Epithelial cell of proximal tubule (primary cell): ENCODE measurements around the gene TEKT3. TPM values are rescaled to one million over a fixed set of nuclear protein-coding genes. Genes with fewer than 3 reads are reported as not detected.

Source experiments
- DNase-seq: peaks from one replicate; pipeline ENCODE4 v3.0.0-alpha.2; 2011; ENCODE audit warnings: low read depth
- H3K4me3 ChIP-seq: 2 replicates; pipeline ENCODE4 v1.5.1; 2011; ENCODE audit warnings: low read depth, mild to moderate bottlenecking, low read length
- total RNA-seq: library from RNA; depleted of rRNA; stranded (reverse); fragments of >200 nt; gene quantifications from 2 replicates; pipeline ENCODE4 v1.2.3, GENCODE V29; 2015
- TF ChIP-seq, protein P1 (sequence below): conservative IDR thresholded peaks from 2 replicates; pipeline ENCODE4 v1.5.1; 2012; ENCODE audit warnings: low read depth, mild to moderate bottlenecking, low read length

The TEKT3 gene
- total RNA-seq, 1 donor from 2014 or later = not detected

DNA sequence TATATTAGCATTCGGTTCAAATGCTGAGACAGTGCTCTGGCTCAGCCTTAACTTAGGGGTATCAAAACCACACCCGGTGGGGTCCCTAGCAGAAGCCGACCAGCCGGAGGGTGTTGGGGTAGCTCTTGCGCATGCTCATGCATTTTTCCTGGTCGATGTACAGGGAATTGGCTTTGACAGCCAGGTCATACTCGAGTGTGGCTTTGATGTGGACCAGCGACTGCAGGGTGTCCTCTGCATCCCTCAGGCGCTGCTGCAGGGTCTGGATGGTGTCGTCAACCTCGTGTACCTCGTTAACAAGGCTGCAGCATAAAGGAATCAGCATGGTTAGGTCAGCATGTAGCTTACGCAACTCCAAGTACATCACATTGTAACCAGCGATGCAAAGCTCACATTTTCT lies 37.5 kb downstream of the TEKT3 start:
- DNase-seq = no peak
- TF ChIP-seq, protein P1, sequence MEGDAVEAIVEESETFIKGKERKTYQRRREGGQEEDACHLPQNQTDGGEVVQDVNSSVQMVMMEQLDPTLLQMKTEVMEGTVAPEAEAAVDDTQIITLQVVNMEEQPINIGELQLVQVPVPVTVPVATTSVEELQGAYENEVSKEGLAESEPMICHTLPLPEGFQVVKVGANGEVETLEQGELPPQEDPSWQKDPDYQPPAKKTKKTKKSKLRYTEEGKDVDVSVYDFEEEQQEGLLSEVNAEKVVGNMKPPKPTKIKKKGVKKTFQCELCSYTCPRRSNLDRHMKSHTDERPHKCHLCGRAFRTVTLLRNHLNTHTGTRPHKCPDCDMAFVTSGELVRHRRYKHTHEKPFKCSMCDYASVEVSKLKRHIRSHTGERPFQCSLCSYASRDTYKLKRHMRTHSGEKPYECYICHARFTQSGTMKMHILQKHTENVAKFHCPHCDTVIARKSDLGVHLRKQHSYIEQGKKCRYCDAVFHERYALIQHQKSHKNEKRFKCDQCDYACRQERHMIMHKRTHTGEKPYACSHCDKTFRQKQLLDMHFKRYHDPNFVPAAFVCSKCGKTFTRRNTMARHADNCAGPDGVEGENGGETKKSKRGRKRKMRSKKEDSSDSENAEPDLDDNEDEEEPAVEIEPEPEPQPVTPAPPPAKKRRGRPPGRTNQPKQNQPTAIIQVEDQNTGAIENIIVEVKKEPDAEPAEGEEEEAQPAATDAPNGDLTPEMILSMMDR = no peak
- H3K4me3 ChIP-seq = no peak overlapping the region

DNA sequence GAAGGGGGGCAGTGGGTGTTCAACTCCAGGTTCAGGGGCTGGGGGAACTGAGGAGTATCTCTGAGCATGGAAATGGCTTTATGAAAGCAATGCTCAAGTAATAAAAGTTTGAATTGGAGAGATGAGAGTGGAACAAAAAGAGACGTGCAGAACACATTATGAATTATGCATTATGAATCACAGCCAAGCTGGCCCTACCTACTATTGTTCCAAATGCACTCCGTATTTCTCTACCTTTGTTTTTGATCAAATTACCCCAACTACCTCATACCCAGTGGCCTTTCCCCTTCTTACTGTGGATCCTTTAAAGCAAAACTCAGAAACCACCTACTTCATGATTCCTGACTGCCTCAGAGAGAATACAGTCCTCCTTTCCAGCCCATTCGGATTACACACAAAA lies 38.1 kb downstream of the TEKT3 start:
- TF ChIP-seq, protein P1 = no peak
- DNase-seq = no peak
- no peak overlapping the region for H3K4me3 ChIP-seq

DNA sequence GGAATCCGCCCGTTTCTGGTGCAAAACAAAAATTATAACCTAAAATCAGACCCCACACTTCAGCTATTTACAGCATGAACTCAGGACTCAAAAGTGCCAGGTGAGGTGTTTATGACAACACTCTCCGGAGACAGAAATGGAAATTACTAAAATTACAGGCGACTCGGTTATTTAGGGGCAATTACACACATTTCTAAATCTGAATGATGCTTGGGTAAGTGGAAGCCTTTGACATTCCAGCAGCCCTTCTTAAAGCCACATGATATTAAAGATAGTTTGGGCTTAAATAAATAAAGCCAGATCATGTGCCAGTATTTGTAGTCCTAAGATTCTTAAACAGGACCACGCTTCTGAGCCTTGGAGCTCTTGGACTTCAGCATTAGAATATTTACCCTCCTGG lies 39.6 kb downstream of the TEKT3 start:
- H3K4me3 ChIP-seq = no peak overlapping the region
- no peak for DNase-seq
- TF ChIP-seq, protein P1 = no peak

DNA sequence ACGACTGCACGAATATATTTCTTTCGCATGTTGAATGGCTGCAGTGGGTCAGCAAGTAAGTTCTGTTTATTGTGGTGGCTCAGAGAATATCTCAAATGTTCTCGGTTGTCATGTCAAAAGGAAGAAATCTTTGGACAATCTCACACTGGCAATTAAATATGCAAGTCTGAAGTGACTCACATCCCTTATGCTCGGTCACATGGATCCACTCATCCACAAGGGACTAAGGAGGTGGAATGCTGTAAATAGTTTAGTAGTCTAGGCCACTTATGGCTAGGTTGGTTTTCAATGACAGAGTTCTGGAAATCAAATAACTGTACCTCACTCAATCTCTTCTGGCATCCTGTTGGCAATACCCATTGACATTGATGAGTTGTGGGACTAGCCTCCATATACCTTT lies 43.2 kb downstream of the TEKT3 start:
- TF ChIP-seq, protein P1 = no peak
- DNase-seq = peak; percentile 77
- H3K4me3 ChIP-seq = no peak overlapping the region

DNA sequence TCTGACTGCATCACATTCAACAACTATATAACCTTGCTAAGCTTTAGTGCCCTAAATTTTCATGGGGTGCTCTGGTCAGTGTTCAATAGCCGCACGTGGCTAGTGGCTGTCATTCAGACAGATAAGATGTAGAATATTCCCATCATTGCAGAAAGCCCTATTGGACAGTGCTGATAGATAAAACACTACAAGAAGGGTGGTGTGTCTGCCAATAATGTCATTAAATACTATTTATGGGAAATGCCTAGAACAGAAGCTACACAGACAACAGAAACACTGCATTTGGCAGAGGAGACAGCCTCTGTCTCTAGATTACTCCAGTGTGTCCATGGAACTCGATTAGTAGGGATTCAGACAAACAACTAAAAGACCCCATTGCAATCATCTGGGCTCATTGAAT lies 47.8 kb downstream of the TEKT3 start:
- H3K4me3 ChIP-seq = no peak overlapping the region
- TF ChIP-seq, protein P1 = no peak
- DNase-seq = no peak

DNA sequence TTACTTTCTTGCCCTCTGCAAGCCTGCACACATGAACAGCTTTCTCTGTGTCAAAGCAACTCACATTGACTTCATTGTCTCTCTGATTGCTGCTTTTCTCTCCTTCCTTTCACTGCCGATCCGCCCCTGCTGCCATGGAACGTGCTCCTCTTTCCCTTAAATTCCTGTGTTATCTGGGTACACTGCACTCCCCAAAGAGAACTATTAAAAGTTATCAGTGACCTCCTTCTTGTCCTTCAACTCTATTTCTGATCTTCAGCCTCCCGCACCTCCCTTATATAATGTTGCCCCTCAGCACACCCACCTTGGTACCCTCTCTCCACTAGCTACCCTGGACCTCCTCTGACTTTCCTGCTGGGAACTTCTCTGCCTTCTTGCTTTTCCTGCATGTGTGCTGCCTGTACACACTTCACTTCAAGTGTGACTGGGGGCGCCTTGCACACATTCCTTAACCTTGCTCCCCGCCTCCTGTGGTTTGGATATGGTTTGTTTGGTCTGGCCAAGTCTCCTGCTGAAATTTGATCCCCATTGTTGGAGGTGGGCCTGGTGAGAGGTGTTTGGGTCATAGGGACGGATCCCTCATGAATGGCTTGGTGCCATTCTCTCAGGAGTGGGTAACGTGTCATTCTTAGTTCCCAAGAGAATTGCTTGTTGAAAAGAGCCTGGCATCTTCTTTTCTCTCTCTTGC lies 49.6 kb downstream of the TEKT3 start:
- DNase-seq = no peak
- no peak overlapping the region for H3K4me3 ChIP-seq
- TF ChIP-seq, protein P1 = no peak

DNA sequence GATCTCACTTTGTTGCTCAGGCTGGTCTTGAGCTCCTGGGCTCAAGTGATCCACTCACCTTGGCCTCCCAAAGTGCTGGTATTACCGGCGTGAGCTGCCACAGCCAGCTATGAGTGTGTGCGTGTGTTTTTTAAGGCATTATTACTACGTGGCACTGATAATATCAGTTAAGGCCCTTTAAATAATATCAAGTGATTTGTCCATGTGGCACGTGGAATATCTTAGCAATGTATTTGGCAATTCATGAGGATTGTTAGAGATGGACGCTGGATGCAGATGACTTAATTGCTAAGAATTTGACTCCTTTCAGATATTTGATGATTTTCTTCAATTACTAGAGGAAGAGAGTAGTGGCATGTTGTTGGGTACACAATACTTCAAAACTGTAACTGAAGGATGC lies 50.8 kb downstream of the TEKT3 start:
- TF ChIP-seq, protein P1 = no peak
- no peak for DNase-seq
- H3K4me3 ChIP-seq = no peak overlapping the region
